H9 (cell line): Measurements from ENCODE around the gene COL9A2. TPM values are rescaled to one million over a fixed set of nuclear protein-coding genes. Genes with fewer than 3 reads are reported as not detected.

Source experiments
- DNase-seq: peaks from one replicate; pipeline ENCODE4 v3.0.0-alpha.2; 2017
- H2AFZ ChIP-seq: one replicate; pipeline ENCODE4 v1.6.1; 2013; ENCODE audit warnings: mild to moderate bottlenecking, low read length, control low read depth, moderate library complexity
- H2AK5ac ChIP-seq: 2 replicates; pipeline ENCODE4 v1.6.1; 2013; ENCODE audit warnings: low read length, control low read depth, mixed read lengths; ENCODE audit not compliant: insufficient read length
- H2BK120ac ChIP-seq: one replicate; pipeline ENCODE4 v1.6.1; 2013; ENCODE audit warnings: low read depth, mild to moderate bottlenecking, low read length, control low read depth, inconsistent platforms; ENCODE audit not compliant: poor library complexity, severe bottlenecking
- H2BK12ac ChIP-seq: 2 replicates; pipeline ENCODE4 v1.6.1; 2013; ENCODE audit warnings: low read length, control low read depth, mixed read lengths, low read depth; ENCODE audit not compliant: insufficient read length
- H2BK15ac ChIP-seq: 2 replicates; pipeline ENCODE4 v1.6.1; 2013; ENCODE audit warnings: low read depth, low read length, control low read depth
- H2BK20ac ChIP-seq: one replicate; pipeline ENCODE4 v1.6.1; 2013; ENCODE audit warnings: low read depth, mild to moderate bottlenecking, low read length, control low read depth, inconsistent platforms; ENCODE audit not compliant: poor library complexity, severe bottlenecking
- H2BK5ac ChIP-seq: 2 replicates; pipeline ENCODE4 v1.6.1; 2013; ENCODE audit warnings: low read length, control low read depth, mixed read lengths; ENCODE audit not compliant: insufficient read length
- H3K14ac ChIP-seq: 2 replicates; pipeline ENCODE4 v1.6.1; 2013; ENCODE audit warnings: low read length, control low read depth; ENCODE audit not compliant: insufficient read depth
- H3K18ac ChIP-seq: 2 replicates; pipeline ENCODE4 v1.6.1; 2013; ENCODE audit warnings: low read depth, mild to moderate bottlenecking, mixed read lengths, low read length, control low read depth; ENCODE audit not compliant: insufficient read length
- H3K23ac ChIP-seq: 2 replicates; pipeline ENCODE4 v1.6.1; 2013; ENCODE audit warnings: low read length, control low read depth, mixed read lengths, low read depth; ENCODE audit not compliant: insufficient read length
- H3K23me2 ChIP-seq: 2 replicates; pipeline ENCODE4 v1.6.1; 2013; ENCODE audit warnings: low read depth, mild to moderate bottlenecking, mixed read lengths, low read length, control low read depth; ENCODE audit not compliant: insufficient read length, poor library complexity, severe bottlenecking
- H3K27ac ChIP-seq: 2 replicates; pipeline ENCODE4 v1.5.1; 2013; ENCODE audit warnings: low read length, control low read depth, mixed read lengths, low read depth; ENCODE audit not compliant: insufficient read length
- H3K27me3 ChIP-seq: 2 replicates; pipeline ENCODE4 v1.6.1; 2013; ENCODE audit warnings: low read length, control low read depth, inconsistent platforms; ENCODE audit not compliant: insufficient read depth
- H3K4ac ChIP-seq: 2 replicates; pipeline ENCODE4 v1.6.1; 2013; ENCODE audit warnings: low read depth, mild to moderate bottlenecking, control low read depth, inconsistent platforms, low read length, moderate library complexity
- H3K4me1 ChIP-seq: 2 replicates; pipeline ENCODE4 v1.6.1; 2013; ENCODE audit warnings: low read length, control low read depth, inconsistent platforms; ENCODE audit not compliant: insufficient read depth
- H3K4me2 ChIP-seq: 2 replicates; pipeline ENCODE4 v1.6.1; 2013; ENCODE audit warnings: low read length, control low read depth, mixed read lengths; ENCODE audit not compliant: insufficient read length, insufficient read depth
- H3K56ac ChIP-seq: 2 replicates; pipeline ENCODE4 v1.6.1; 2013; ENCODE audit warnings: low read depth, mild to moderate bottlenecking, mixed read lengths, low read length, control low read depth; ENCODE audit not compliant: insufficient read length
- H3K79me1 ChIP-seq: 2 replicates; pipeline ENCODE4 v1.6.1; 2013; ENCODE audit warnings: low read depth, mild to moderate bottlenecking, moderate library complexity, low read length, control low read depth, inconsistent platforms; ENCODE audit not compliant: insufficient read depth, poor library complexity, severe bottlenecking
- H3K79me2 ChIP-seq: 2 replicates; pipeline ENCODE4 v1.6.1; 2013; ENCODE audit warnings: low read length, control low read depth, inconsistent platforms; ENCODE audit not compliant: insufficient read depth
- H3K9ac ChIP-seq: 2 replicates; pipeline ENCODE4 v1.6.1; 2013; ENCODE audit warnings: low read length, control low read depth, mixed read lengths; ENCODE audit not compliant: insufficient read length; ENCODE audit errors: extremely low read depth
- H3K9me3 ChIP-seq: one replicate; pipeline ENCODE4 v1.6.1; 2013; ENCODE audit warnings: low read depth, low read length, inconsistent platforms; ENCODE audit not compliant: control insufficient read depth
- H3T11ph ChIP-seq: one replicate; pipeline ENCODE4 v1.6.1; 2013; ENCODE audit warnings: mild to moderate bottlenecking, low read length, control low read depth, inconsistent platforms
- H4K20me1 ChIP-seq: one replicate; pipeline ENCODE4 v1.6.1; 2013; ENCODE audit not compliant: control insufficient read depth, insufficient read length, insufficient read depth
- H4K5ac ChIP-seq: 2 replicates; pipeline ENCODE4 v1.6.1; 2013; ENCODE audit warnings: low read depth, mild to moderate bottlenecking, mixed read lengths, low read length, control low read depth; ENCODE audit not compliant: insufficient read length
- H4K8ac ChIP-seq: replicated peaks from 2 replicates; pipeline ENCODE4 v1.6.1; 2013; ENCODE audit warnings: low read length, control low read depth, mixed read lengths, low read depth; ENCODE audit not compliant: insufficient read length
- H4K91ac ChIP-seq: 2 replicates; pipeline ENCODE4 v1.6.1; 2013; ENCODE audit warnings: low read depth, mild to moderate bottlenecking, moderate library complexity, mixed read lengths, low read length, control low read depth; ENCODE audit not compliant: insufficient read length
- H3K27ac Mint-ChIP-seq, 3 experiments: 2 replicates in 2 of 3; 3 replicates in 1 of 3; pipeline ENCODE4 v1.8.0; 2020 to 2021; ENCODE audit warnings: mixed read lengths in 3 of 3, mild to moderate bottlenecking in 1 of 3, moderate library complexity in 1 of 3
- H3K27me3 Mint-ChIP-seq: 2 replicates; pipeline ENCODE4 v1.8.0; 2021; ENCODE audit warnings: low read depth, mild to moderate bottlenecking, moderate library complexity, mixed read lengths
- H3K36me3 Mint-ChIP-seq, 3 experiments: 2 replicates in 2 of 3; 3 replicates in 1 of 3; pipeline ENCODE4 v1.8.0; 2020 to 2021; ENCODE audit warnings: low read depth in 3 of 3, mixed read lengths in 3 of 3; ENCODE audit not compliant: insufficient read depth in 1 of 3
- H3K4me1 Mint-ChIP-seq, 2 experiments: 2 replicates each; pipeline ENCODE4 v1.8.0; 2020; ENCODE audit warnings: mixed read lengths in 2 of 2
- H3K4me3 Mint-ChIP-seq, 2 experiments: 2 replicates in 1 of 2; 3 replicates in 1 of 2; pipeline ENCODE4 v1.8.0; 2020 to 2021; ENCODE audit warnings: mild to moderate bottlenecking in 2 of 2, mixed read lengths in 2 of 2, moderate library complexity in 1 of 2
- H3K9me3 Mint-ChIP-seq, 2 experiments: 2 replicates in 1 of 2; 3 replicates in 1 of 2; pipeline ENCODE4 v1.8.0; 2020; ENCODE audit warnings: mild to moderate bottlenecking in 2 of 2, mixed read lengths in 2 of 2, moderate library complexity in 1 of 2
- CTCF ChIP-seq: fragments of 200-600 bp; sonication (generic); conservative IDR thresholded peaks from 3 replicates; pipeline ENCODE4 v1.8.0; 2021; ENCODE audit warnings: antibody characterized with exemption, mild to moderate bottlenecking
- WGBS: extraction: QIAGEN DNeasy Blood & Tissue Kit; methylation state at CpG from one replicate; pipeline ENCODE4 v1.1.7; 2013; ENCODE audit warnings: missing lambda C conversion rate, low lambda C conversion rate, mixed read lengths; ENCODE audit not compliant: insufficient read length; ENCODE audit errors: extremely low coverage; 5-methylcytosine and 5-hydroxymethylcytosine counted together
- total RNA-seq: library from RNA; stranded (reverse); gene quantifications from 2 replicates; pipeline ENCODE4 v1.2.1, GENCODE V29; 2021

COL9A2 gene
- total RNA-seq, 1 experiment from 2014 or later, result 4.5 TPM

DNA sequence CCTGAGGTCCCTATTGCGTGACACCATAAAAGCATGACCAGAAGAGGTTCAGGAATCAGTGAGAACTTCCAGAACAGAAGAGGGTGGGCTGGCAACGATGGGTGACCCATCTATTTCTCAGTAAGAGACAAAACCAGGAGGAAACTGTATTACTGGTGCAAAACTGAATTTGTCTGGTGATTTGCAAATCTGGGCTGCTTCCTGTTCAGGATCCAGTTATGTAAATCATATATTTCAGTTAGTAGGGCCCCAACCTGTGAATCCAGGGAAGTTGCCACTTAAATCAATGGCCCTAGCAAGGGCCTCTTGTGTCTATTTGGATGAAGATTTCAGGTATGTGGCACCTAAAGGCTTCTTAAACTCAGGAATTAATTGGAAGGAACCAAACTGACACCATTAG, 33.3 kb upstream of the COL9A2 start:
- WGBS, result no CpG with 5 or more reads among the region's 2 CpGs
- Histone ChIP-seq H3K4me1 (no peaks in the 10 kb centered on the region), H4K8ac (no peak overlapping the region), H4K20me1 (no peaks in the 10 kb centered on the region), H2AFZ (no peak overlapping the region), H3K18ac (no peak overlapping the region), H3K27ac (no peak overlapping the region), H3K9ac (no peak overlapping the region), H3K14ac (no peak overlapping the region), H4K5ac (no peak overlapping the region), H2AK5ac (no peak overlapping the region), H3K79me2 (no peaks in the 10 kb centered on the region), H3K23me2 (no peaks in the 10 kb centered on the region), H2BK15ac (no peak overlapping the region), H3K56ac (no peak overlapping the region), H3K23ac (no peak overlapping the region), H2BK5ac (no peak overlapping the region), H3K4ac (no peak overlapping the region), H2BK120ac (no peak overlapping the region), H3T11ph (no peak overlapping the region), H4K91ac (no peak overlapping the region), H2BK20ac (no peak overlapping the region), H3K9me3 (no peaks in the 10 kb centered on the region), H3K4me2 (no peak overlapping the region), H2BK12ac (no peak overlapping the region), H3K79me1 (no peaks in the 10 kb centered on the region), H3K27me3 (no peaks in the 10 kb centered on the region)
- no peaks in the 10 kb centered on the region for H3K36me3 Mint-ChIP-seq
- no peak overlapping the region for H3K27ac Mint-ChIP-seq
- TF ChIP-seq CTCF, result no peak
- no peaks in the 10 kb centered on the region for H3K4me1 Mint-ChIP-seq
- no peak for DNase-seq
- H3K9me3 Mint-ChIP-seq, result no peaks in the 10 kb centered on the region
- H3K4me3 Mint-ChIP-seq, result no peak overlapping the region
- no peaks in the 10 kb centered on the region for H3K27me3 Mint-ChIP-seq
